Breast epithelium (tissue), 4 donors: ENCODE data around the gene HLA-DMB. TPM values are rescaled to one million over a fixed set of nuclear protein-coding genes. Genes with fewer than 3 reads are reported as not detected.

Source experiments
- DNase-seq, 2 donors: peaks; one replicate each; pipeline ENCODE4 v3.0.0-alpha.2; 2019; ENCODE audit warnings: low spot score in 2 of 2
- H3K27ac ChIP-seq, 2 donors: fragments of 200-600 bp; sonication (generic) in 1 of 2; one replicate each; pipeline ENCODE4 v1.5.1; 2016 to 2019; ENCODE audit warnings: mild to moderate bottlenecking in 1 of 2
- H3K27me3 ChIP-seq, 2 donors: fragments of 200-600 bp; sonication (generic) in 1 of 2; one replicate each; pipeline versions ENCODE4 v1.5.1 to v1.6.0; 2017 to 2019; ENCODE audit warnings: control low read depth in 1 of 2, mild to moderate bottlenecking in 1 of 2
- H3K36me3 ChIP-seq: fragments of 200-600 bp; one replicate; pipeline ENCODE4 v1.5.1; 2019
- H3K4me1 ChIP-seq, 2 donors: fragments of 200-600 bp; sonication (generic); one replicate each; pipeline ENCODE4 v1.5.1; 2016 to 2019; ENCODE audit warnings: control low read depth in 1 of 2
- H3K4me3 ChIP-seq, 3 donors: fragments of 200-600 bp; sonication (generic); 1 replicate in 2 of 3; 2 replicates in 1 of 3; pipeline ENCODE4 v1.5.1; 2016 to 2019; ENCODE audit warnings: mild to moderate bottlenecking in 3 of 3, moderate library complexity in 2 of 3
- H3K9me3 ChIP-seq, 2 donors: fragments of 200-600 bp; sonication (generic) in 1 of 2; one replicate each; pipeline ENCODE4 v1.5.1; 2016 to 2019; ENCODE audit warnings: control low read depth in 1 of 2
- POLR2A ChIP-seq: fragments of 450-650 bp; IDR thresholded peaks from one replicate; pipeline ENCODE4 v1.6.1; 2016; ENCODE audit warnings: antibody characterized with exemption, mild to moderate bottlenecking, moderate library complexity
- POLR2AphosphoS5 ChIP-seq, 3 donors: sonication (generic); formaldehyde crosslinking; IDR thresholded peaks; one replicate each; pipeline ENCODE4 v1.6.1; 2017; ENCODE audit warnings: antibody characterized with exemption in 3 of 3
- intact Hi-C: fragments of 100-400 bp; cut with DNase I; formaldehyde crosslinking; loops from one replicate; pipeline ENCODE4 v1.15.1; 2023; ENCODE audit warnings: low total_unique reads
- total RNA-seq, 3 donors: library from RNA; depleted of rRNA; stranded (reverse); fragments of >200 nt; gene quantifications; one replicate each; pipeline ENCODE4 v1.1.0, GENCODE V29; 2016
- TF ChIP-seq, protein P1 (sequence below), 3 donors: fragments of 450-650 bp; IDR thresholded peaks; one replicate each; pipeline ENCODE4 v1.5.1; 2016 to 2017; ENCODE audit warnings: antibody characterized with exemption in 3 of 3, mild to moderate bottlenecking in 3 of 3, moderate library complexity in 3 of 3

HLA-DMB gene
- total RNA-seq, 3 donors from 2014 or later: 16.4 to 52.0 (median 34.6) TPM

DNA sequence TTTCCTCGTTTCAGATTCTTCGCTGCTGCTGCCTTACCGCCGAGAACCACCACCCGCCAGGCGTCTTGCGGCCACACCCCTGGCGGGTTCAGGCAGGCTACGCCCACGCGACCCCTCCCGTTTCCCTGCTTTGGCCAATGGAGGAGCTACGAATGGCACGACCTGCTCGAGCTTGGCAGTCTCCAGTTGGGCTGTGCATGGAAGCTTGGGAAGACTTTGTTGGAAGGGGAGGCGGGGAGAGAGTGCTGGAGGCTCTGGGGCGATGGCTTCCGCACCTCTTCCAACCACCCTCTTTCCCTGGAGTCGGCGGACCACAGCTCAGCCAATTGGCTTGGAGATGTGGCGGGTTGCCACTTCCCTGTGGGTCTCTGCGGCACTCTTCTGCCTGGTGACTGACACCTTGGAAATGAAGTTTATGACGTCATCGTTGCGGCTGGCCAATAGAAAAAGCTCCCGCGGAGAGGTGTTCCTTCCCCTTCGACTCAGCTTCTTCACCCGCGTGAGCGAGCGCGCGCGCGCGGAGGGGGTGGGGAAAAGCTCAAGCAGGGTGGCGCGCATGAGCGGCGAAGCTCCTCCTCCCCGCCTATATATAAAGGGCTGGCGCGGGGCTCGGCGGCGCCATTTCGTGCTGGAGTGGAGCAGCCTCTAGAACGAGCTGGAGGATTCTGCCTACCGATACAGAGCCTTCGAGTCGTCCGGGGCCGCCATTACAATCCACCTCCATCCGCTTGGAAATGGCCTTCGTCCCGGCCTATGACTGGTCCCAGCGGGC lies 30.9 kb upstream of the HLA-DMB start:
- TF ChIP-seq POLR2AphosphoS5 (IDR thresholded peaks at IDR 0.05) (peak; percentile 99 to 100 (median 99)), POLR2A (peak; percentile 99)
- TF ChIP-seq, protein P1, sequence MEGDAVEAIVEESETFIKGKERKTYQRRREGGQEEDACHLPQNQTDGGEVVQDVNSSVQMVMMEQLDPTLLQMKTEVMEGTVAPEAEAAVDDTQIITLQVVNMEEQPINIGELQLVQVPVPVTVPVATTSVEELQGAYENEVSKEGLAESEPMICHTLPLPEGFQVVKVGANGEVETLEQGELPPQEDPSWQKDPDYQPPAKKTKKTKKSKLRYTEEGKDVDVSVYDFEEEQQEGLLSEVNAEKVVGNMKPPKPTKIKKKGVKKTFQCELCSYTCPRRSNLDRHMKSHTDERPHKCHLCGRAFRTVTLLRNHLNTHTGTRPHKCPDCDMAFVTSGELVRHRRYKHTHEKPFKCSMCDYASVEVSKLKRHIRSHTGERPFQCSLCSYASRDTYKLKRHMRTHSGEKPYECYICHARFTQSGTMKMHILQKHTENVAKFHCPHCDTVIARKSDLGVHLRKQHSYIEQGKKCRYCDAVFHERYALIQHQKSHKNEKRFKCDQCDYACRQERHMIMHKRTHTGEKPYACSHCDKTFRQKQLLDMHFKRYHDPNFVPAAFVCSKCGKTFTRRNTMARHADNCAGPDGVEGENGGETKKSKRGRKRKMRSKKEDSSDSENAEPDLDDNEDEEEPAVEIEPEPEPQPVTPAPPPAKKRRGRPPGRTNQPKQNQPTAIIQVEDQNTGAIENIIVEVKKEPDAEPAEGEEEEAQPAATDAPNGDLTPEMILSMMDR (IDR thresholded peaks at IDR 0.05): peak in 1 of 3 donors; percentile 35
- H3K27ac ChIP-seq: peak overlapping the region; percentile 96 to 100
- H3K4me3 ChIP-seq: peak overlapping the region; percentile 84 to 91 (median 85)
- H3K4me1 ChIP-seq: peaks cover 5 to 14% of the 10 kb centered on the region in 2 donors
- intact Hi-C loops: no loop called here
- H3K9me3 ChIP-seq: no peaks in the 10 kb centered on the region
- DNase-seq: peak; percentile 99 to 100
- no peaks in the 10 kb centered on the region for H3K27me3 ChIP-seq
- H3K36me3 ChIP-seq: peaks cover under 1% of the 10 kb centered on the region

DNA sequence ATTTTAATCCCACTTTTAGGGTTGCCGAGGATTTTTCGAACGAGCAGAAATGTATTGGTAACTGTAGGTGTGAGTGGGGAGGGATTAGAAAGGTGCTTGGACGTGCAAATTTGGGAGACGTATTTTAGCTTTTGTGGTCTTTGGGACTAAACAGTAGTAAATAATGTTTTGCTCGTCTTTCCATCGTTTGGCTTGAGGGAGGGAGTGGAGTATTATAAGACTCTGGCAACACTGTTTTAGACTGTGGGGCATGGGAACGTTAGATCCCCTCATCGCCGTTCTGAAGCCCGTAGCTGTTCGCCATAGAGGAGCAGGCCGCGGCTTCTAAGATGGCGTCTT lies 30.4 kb upstream of the HLA-DMB start:
- no peaks in the 10 kb centered on the region for H3K36me3 ChIP-seq
- no peaks in the 10 kb centered on the region for H3K27me3 ChIP-seq
- peak overlapping the region; percentile 84 to 91 (median 85) for H3K4me3 ChIP-seq
- intact Hi-C loops: no loop called here
- DNase-seq: no peak
- H3K9me3 ChIP-seq: no peaks in the 10 kb centered on the region
- TF ChIP-seq, protein P1 (IDR thresholded peaks at IDR 0.05): peak in 1 of 3 donors; percentile 15
- no peak for TF ChIP-seq POLR2A
- H3K4me1 ChIP-seq: peaks cover 5 to 8% of the 10 kb centered on the region in 2 donors
- peak overlapping the region; percentile 96 to 100 for H3K27ac ChIP-seq

DNA sequence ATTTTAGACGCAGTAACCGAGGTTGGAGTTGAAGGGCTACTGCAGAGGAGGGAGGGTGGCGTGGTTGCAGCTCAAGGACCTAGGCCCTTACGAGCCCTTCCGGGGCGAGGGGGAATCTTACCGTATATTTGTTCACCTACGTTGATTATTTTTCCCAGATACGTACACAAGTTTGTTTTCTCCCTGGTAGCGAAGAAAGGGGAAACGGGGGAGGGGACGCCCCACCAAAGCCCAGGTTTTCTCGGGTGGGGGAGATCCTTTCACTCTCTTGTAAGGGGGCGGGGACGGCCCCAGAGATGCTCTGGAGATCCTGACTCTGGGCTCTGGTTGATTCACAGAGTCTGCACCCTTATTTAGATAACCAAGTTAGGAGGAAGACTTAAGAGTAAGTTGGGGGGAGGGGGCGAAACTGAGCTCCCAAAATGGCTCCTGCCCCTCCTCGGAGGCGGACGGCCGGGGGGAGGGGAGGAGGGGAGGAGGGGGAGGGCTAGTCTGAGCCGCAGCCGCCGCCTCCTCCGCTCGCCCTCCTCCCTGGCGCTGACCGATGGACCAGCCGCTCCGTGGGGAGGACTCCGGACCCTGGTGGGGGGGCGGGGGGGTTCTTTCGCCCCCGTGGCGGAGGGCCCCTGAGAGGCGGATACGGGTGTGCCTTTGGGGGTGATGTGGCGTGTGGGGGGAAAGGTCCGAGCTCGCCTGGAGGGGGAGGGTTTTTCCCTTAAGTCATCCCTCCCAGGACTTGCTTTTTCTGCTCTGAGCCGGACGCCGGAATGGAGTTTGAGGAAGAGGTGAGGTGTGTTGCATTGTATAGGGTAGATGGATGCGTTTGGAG lies 29.8 kb upstream of the HLA-DMB start:
- H3K4me3 ChIP-seq: peak overlapping the region; percentile 84 to 91 (median 85)
- peak; percentile 88 to 89 for DNase-seq
- TF ChIP-seq, protein P1 (IDR thresholded peaks at IDR 0.05): no peak
- TF ChIP-seq POLR2AphosphoS5 (IDR thresholded peaks at IDR 0.05): peak in 1 of 3 donors; percentile 8
- H3K9me3 ChIP-seq: no peaks in the 10 kb centered on the region
- intact Hi-C loops: no loop called here
- H3K27ac ChIP-seq: peak overlapping the region; percentile 96 to 100
- no peaks in the 10 kb centered on the region for H3K27me3 ChIP-seq
- H3K4me1 ChIP-seq: peaks cover 5 to 7% of the 10 kb centered on the region in 2 donors
- H3K36me3 ChIP-seq: no peaks in the 10 kb centered on the region

DNA sequence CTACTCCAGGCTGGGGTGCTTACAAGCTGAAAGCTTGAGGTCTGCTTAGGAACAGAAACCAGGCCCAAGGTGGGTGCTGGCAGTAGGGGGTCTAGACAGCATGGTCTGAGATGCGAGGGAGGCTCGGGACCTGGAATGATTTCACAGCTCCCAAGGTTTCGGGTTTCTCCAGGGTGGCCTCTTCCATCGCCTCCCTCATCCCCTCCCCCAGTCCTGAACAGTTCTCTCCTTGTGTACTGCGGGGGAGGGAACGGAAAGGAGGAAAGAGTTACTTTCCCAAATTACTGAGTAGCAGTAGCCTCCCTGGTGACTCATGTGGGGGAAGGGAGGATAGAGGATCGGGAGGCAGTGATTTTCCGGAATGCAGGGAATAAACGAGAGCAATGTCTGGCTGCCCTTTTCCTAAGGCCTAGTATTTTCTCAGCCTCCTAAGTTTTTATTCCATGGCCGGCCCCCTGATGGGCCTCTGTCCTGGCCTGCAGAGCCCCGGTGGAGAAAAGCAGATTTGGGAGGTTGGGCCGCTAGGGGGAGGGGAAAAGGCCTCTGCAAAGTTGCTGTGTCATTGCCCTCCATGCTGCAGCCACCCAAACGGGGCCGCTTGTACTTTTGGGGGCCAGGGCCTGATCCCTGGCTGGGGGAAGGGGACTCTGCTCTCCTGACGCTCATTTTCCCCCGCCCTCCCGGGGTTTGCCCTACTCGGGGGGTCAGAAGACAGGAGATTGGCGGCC lies 29.0 kb upstream of the HLA-DMB start:
- H3K4me1 ChIP-seq: peaks cover 5 to 7% of the 10 kb centered on the region in 2 donors
- peak overlapping the region; percentile 84 to 91 (median 85) for H3K4me3 ChIP-seq
- H3K27me3 ChIP-seq: no peaks in the 10 kb centered on the region
- intact Hi-C loops: no loop called here
- TF ChIP-seq POLR2AphosphoS5 (IDR thresholded peaks at IDR 0.05) (peak; percentile 19 to 67 (median 44)), POLR2A (peak; percentile 28)
- TF ChIP-seq, protein P1 (IDR thresholded peaks at IDR 0.05): peak; percentile 59 to 89 (median 84)
- DNase-seq: peak; percentile 67 to 75
- H3K27ac ChIP-seq: peak overlapping the region; percentile 96 to 100
- no peaks in the 10 kb centered on the region for H3K9me3 ChIP-seq
- H3K36me3 ChIP-seq: no peaks in the 10 kb centered on the region
